Measurements from ENCODE around the gene NEDD4L. TPM values are rescaled to one million over a fixed set of nuclear protein-coding genes. Genes with fewer than 3 reads are reported as not detected.

Gene NEDD4L
- total and polyA plus RNA-seq, 2 experiments from 2014 or later, result 36.2 to 72.3 TPM

- H3K4me3 Mint-ChIP-seq, result no peak overlapping the region
- DNase-seq (ENCODE audit: low spot score) (no peak), ATAC-seq (no peak)
- peaks cover 4% of the 10 kb centered on the region for H3K27me3 Mint-ChIP-seq (ENCODE audit: insufficient read depth, low read depth, poor library complexity)
- no peaks in the 10 kb centered on the region for H3K36me3 ChIP-seq (ENCODE audit: insufficient read depth)
- peaks cover 10% of the 10 kb centered on the region; the same call in 2 of the 3 replicates for H3K9me3 Mint-ChIP-seq
- no peaks in the 10 kb centered on the region for H3K27me3 ChIP-seq (ENCODE audit: insufficient read depth)
- no peak overlapping the region for H3K4me3 ChIP-seq
- H3F3A ChIP-seq (replicated peaks; ENCODE audit: low read depth), result 0 out of 2 replicates have a peak, but pooled peaks cover 3% of the 10 kb centered on the region
- H3K4me1 ChIP-seq (ENCODE audit: insufficient read depth), result peaks cover 21% of the 10 kb centered on the region
- H3K27ac Mint-ChIP-seq, result no peak overlapping the region
- peaks cover 26% of the 10 kb centered on the region for H3K79me2 ChIP-seq (replicated peaks; ENCODE audit: insufficient read depth)
- H3K36me3 Mint-ChIP-seq (ENCODE audit: low read depth), result peaks cover 10% of the 10 kb centered on the region
- peaks cover 55% of the 10 kb centered on the region for H3K4me1 Mint-ChIP-seq
- no peak overlapping the region for H2AFZ ChIP-seq
- no peaks in the 10 kb centered on the region for H3K9me2 ChIP-seq (ENCODE audit: insufficient read depth)
- TF ChIP-seq CTCF (conservative IDR thresholded peaks at IDR 0.05; ENCODE audit: low read depth in 2 of 2) (no peak), EZH2 (IDR thresholded peaks at IDR 0.05; ENCODE audit: low read depth, unreplicated experiment) (no peak), ZNF331 (CRISPR knock-in tag; IDR thresholded peaks at IDR 0.05; ENCODE audit: low read depth) (no peak), JUNB (IDR thresholded peaks at IDR 0.05; ENCODE audit: unreplicated experiment) (no peak), CREB1 (CRISPR knock-in tag; IDR thresholded peaks at IDR 0.05; ENCODE audit: low read depth) (no peak), ZNF114 (CRISPR knock-in tag; IDR thresholded peaks at IDR 0.05) (no peak), ZNF462 (CRISPR knock-in tag; IDR thresholded peaks at IDR 0.05) (no peak), ETS1 (IDR thresholded peaks at IDR 0.05) (no peak), STAT1 (IDR thresholded peaks at IDR 0.05; ENCODE audit: unreplicated experiment) (no peak), EZH2phosphoT487 (IDR thresholded peaks at IDR 0.05; ENCODE audit: unreplicated experiment) (no peak), POLR2AphosphoS5 (IDR thresholded peaks at IDR 0.05; ENCODE audit: low read depth) (no peak)
- H3K27ac ChIP-seq (ENCODE audit: low read depth), result no peak overlapping the region
- peaks cover 6% of the 10 kb centered on the region; the same call in 1 of the 2 replicates for H4K20me1 ChIP-seq (replicated peaks; ENCODE audit: insufficient read depth)
- no peak overlapping the region for H3K4me2 ChIP-seq
Observed at GRCh38 chr18:58178511-58178910, 134.5 kb downstream of the NEDD4L start.
